Mesendoderm (in vitro differentiated cells): ENCODE data around the gene XKR3.
"Not testable (repeated sequence)": the region's sequence is repeated elsewhere in the genome, so short reads cannot be mapped to it uniquely, and the experiment has no call there.

ENCODE experiments used
- DNase-seq: peaks from one replicate; pipeline ENCODE4 v3.0.0; 2013
- H2AK5ac ChIP-seq: 2 replicates; pipeline ENCODE4 v1.6.1; 2013; ENCODE audit warnings: low read length, inconsistent platforms
- H2BK120ac ChIP-seq: 2 replicates; pipeline ENCODE4 v1.6.1; 2013; ENCODE audit warnings: low read depth, mild to moderate bottlenecking, low read length, moderate library complexity, mixed read lengths
- H2BK15ac ChIP-seq: replicated peaks from 2 replicates; pipeline ENCODE4 v1.6.1; 2013; ENCODE audit warnings: low read depth, mild to moderate bottlenecking, moderate library complexity
- H2BK5ac ChIP-seq: 2 replicates; pipeline ENCODE4 v1.6.1; 2013; ENCODE audit warnings: low read length, inconsistent platforms
- H3K18ac ChIP-seq: 2 replicates; pipeline ENCODE4 v1.6.1; 2013; ENCODE audit warnings: mild to moderate bottlenecking, low read length, mixed read lengths
- H3K23ac ChIP-seq: one replicate; pipeline ENCODE4 v1.6.1; 2013; ENCODE audit warnings: low read length
- H3K27ac ChIP-seq: 2 replicates; pipeline ENCODE4 v1.5.1; 2013; ENCODE audit warnings: low read depth, mild to moderate bottlenecking, inconsistent platforms, low read length, moderate library complexity
- H3K27me3 ChIP-seq: 2 replicates; pipeline ENCODE4 v1.6.1; 2013; ENCODE audit warnings: low read length, control low read depth, mild to moderate bottlenecking, inconsistent platforms; ENCODE audit not compliant: insufficient read depth, poor library complexity
- H3K36me3 ChIP-seq: 2 replicates; pipeline ENCODE4 v1.6.1; 2013; ENCODE audit warnings: low read length, inconsistent platforms; ENCODE audit not compliant: control insufficient read depth, insufficient read depth
- H3K4ac ChIP-seq: one replicate; pipeline ENCODE4 v1.6.1; 2013; ENCODE audit warnings: low read depth, mild to moderate bottlenecking, low read length, moderate library complexity
- H3K4me1 ChIP-seq: 2 replicates; pipeline ENCODE4 v1.6.1; 2013; ENCODE audit warnings: low read depth, low read length, inconsistent platforms; ENCODE audit not compliant: control insufficient read depth
- H3K4me2 ChIP-seq: 2 replicates; pipeline ENCODE4 v1.6.1; 2013; ENCODE audit warnings: low read length
- H3K4me3 ChIP-seq: 2 replicates; pipeline ENCODE4 v1.5.1; 2013; ENCODE audit warnings: mild to moderate bottlenecking, low read length
- H3K56ac ChIP-seq: one replicate; pipeline ENCODE4 v1.6.1; 2013; ENCODE audit warnings: low read length
- H3K79me1 ChIP-seq: 2 replicates; pipeline ENCODE4 v1.6.1; 2013; ENCODE audit warnings: low read length, inconsistent platforms
- H3K79me2 ChIP-seq: 2 replicates; pipeline ENCODE4 v1.6.1; 2013; ENCODE audit warnings: mild to moderate bottlenecking, low read length; ENCODE audit not compliant: control insufficient read depth, insufficient read depth
- H3K9ac ChIP-seq: 2 replicates; pipeline ENCODE4 v1.6.1; 2013; ENCODE audit warnings: low read length, inconsistent platforms
- H4K5ac ChIP-seq: one replicate; pipeline ENCODE4 v1.6.1; 2013; ENCODE audit warnings: low read length
- H4K8ac ChIP-seq: one replicate; pipeline ENCODE4 v1.6.1; 2013; ENCODE audit warnings: low read depth, mild to moderate bottlenecking, control low read depth, low read length, moderate library complexity
- WGBS: extraction: QIAGEN DNeasy Blood & Tissue Kit; methylation state at CpG from one replicate; pipeline ENCODE4 v1.1.7; 2013; ENCODE audit warnings: low lambda C conversion rate, missing lambda C conversion rate; ENCODE audit not compliant: insufficient coverage; ENCODE audit errors: extremely low coverage; 5-methylcytosine and 5-hydroxymethylcytosine counted together

XKR3 gene

GRCh38 chr22:16767927-16768326, 57.3 kb downstream of the XKR3 start:
- DNase-seq, H3K4me3 ChIP-seq: not testable (repeated sequence)

GRCh38 chr22:16762224-16762623, 63.0 kb downstream of the XKR3 start:
- H3K4me2 ChIP-seq, H3K18ac ChIP-seq, H4K5ac ChIP-seq, H2BK120ac ChIP-seq, H3K4me1 ChIP-seq, H2BK15ac ChIP-seq, H2BK5ac ChIP-seq, H2AK5ac ChIP-seq, H3K56ac ChIP-seq, H3K27me3 ChIP-seq, H3K4me3 ChIP-seq, H3K9ac ChIP-seq, H3K4ac ChIP-seq, H3K27ac ChIP-seq, DNase-seq, H3K79me1 ChIP-seq, H3K23ac ChIP-seq, H4K8ac ChIP-seq, H3K36me3 ChIP-seq, H3K79me2 ChIP-seq: not testable (repeated sequence)
- no CpG with 5 or more reads among the region's 2 CpGs for WGBS

More at GRCh38 chr22:16767927-16768326, 57.3 kb downstream of the XKR3 start:
- not testable (repeated sequence) for H3K9ac ChIP-seq, H3K79me1 ChIP-seq, H3K56ac ChIP-seq, H3K27ac ChIP-seq, H2BK120ac ChIP-seq, H3K4me1 ChIP-seq, H3K18ac ChIP-seq, H3K23ac ChIP-seq, H3K4me2 ChIP-seq, H4K8ac ChIP-seq, H2AK5ac ChIP-seq, H2BK5ac ChIP-seq, H2BK15ac ChIP-seq, H3K79me2 ChIP-seq, H3K4ac ChIP-seq, H3K27me3 ChIP-seq, H3K36me3 ChIP-seq, H4K5ac ChIP-seq
- no CpG with 5 or more reads among the region's 2 CpGs for WGBS

- WGBS = no CpG with 5 or more reads among the region's 4 CpGs
- not testable (repeated sequence) for H3K9ac ChIP-seq, H3K23ac ChIP-seq, H3K18ac ChIP-seq, H2BK5ac ChIP-seq, H3K27me3 ChIP-seq, H2BK15ac ChIP-seq, H3K79me1 ChIP-seq, H3K36me3 ChIP-seq, H2BK120ac ChIP-seq, H3K4me1 ChIP-seq, H2AK5ac ChIP-seq, H4K5ac ChIP-seq, H3K56ac ChIP-seq, DNase-seq, H4K8ac ChIP-seq, H3K4me3 ChIP-seq, H3K4me2 ChIP-seq, H3K4ac ChIP-seq, H3K79me2 ChIP-seq, H3K27ac ChIP-seq
Measured at GRCh38 chr22:16760416-16760815, 64.8 kb downstream of the XKR3 start.

- H2BK120ac ChIP-seq, H3K56ac ChIP-seq, H3K4ac ChIP-seq, H3K27me3 ChIP-seq, H3K36me3 ChIP-seq, H3K79me2 ChIP-seq, H3K4me1 ChIP-seq, DNase-seq, H2AK5ac ChIP-seq, H2BK5ac ChIP-seq, H3K79me1 ChIP-seq, H3K4me2 ChIP-seq, H4K5ac ChIP-seq, H3K18ac ChIP-seq, H3K9ac ChIP-seq, H3K4me3 ChIP-seq, H3K23ac ChIP-seq, H3K27ac ChIP-seq, H4K8ac ChIP-seq, H2BK15ac ChIP-seq: not testable (repeated sequence)
- WGBS = no CpG with 5 or more reads among the region's 4 CpGs
Measured at GRCh38 chr22:16749282-16749681, 75.9 kb downstream of the XKR3 start.

- not testable (repeated sequence) for H3K9ac ChIP-seq, H3K18ac ChIP-seq, H4K8ac ChIP-seq, H2AK5ac ChIP-seq, H3K4me3 ChIP-seq, DNase-seq, H3K56ac ChIP-seq, H3K4ac ChIP-seq, H3K27me3 ChIP-seq, H2BK5ac ChIP-seq, H4K5ac ChIP-seq, H2BK120ac ChIP-seq, H3K4me1 ChIP-seq, H3K79me1 ChIP-seq, H3K23ac ChIP-seq, H2BK15ac ChIP-seq, H3K79me2 ChIP-seq, H3K36me3 ChIP-seq, H3K4me2 ChIP-seq, H3K27ac ChIP-seq
- no CpG with 5 or more reads among the region's 45 CpGs for WGBS
Measured at GRCh38 chr22:16748160-16748929, 76.9 kb downstream of the XKR3 start.
